Muscle layer of duodenum (tissue), 2 donors: ENCODE data around the gene EPYC.

Source experiments
- H3K27ac ChIP-seq: one replicate; pipeline ENCODE4 v1.7.0; 2013; ENCODE audit warnings: mild to moderate bottlenecking, low read length
- H3K27me3 ChIP-seq: one replicate; pipeline ENCODE4 v1.7.0; 2013; ENCODE audit warnings: low read depth, mild to moderate bottlenecking, control low read depth, low read length
- H3K36me3 ChIP-seq, 2 donors: one replicate each; pipeline ENCODE4 v1.7.0; 2013; ENCODE audit warnings: low read length in 2 of 2, control low read depth in 1 of 2, mild to moderate bottlenecking in 1 of 2; ENCODE audit not compliant: insufficient read depth in 2 of 2, control insufficient read depth in 1 of 2
- H3K4me1 ChIP-seq, 2 donors: one replicate each; pipeline ENCODE4 v1.7.0; 2013; ENCODE audit warnings: low read length in 2 of 2, mild to moderate bottlenecking in 2 of 2, control low read depth in 1 of 2, moderate library complexity in 1 of 2; ENCODE audit not compliant: insufficient read depth in 2 of 2, control insufficient read depth in 1 of 2
- H3K4me3 ChIP-seq, 2 donors: one replicate each; pipeline ENCODE4 v1.7.0; 2013; ENCODE audit warnings: low read length in 2 of 2, low read depth in 1 of 2, mild to moderate bottlenecking in 1 of 2
- H3K9me3 ChIP-seq, 2 donors: one replicate each; pipeline ENCODE4 v1.7.0; 2013; ENCODE audit warnings: low read length in 2 of 2, control low read depth in 1 of 2, mild to moderate bottlenecking in 1 of 2; ENCODE audit not compliant: control insufficient read depth in 1 of 2
- donor health status: healthy.

The EPYC gene

GRCh38 chr12:91017511-91018263 is 12.9 kb upstream of the EPYC start:
- Histone ChIP-seq H3K27me3 (no peaks in the 10 kb centered on the region), H3K36me3 (no peaks in the 10 kb centered on the region), H3K9me3 (no peaks in the 10 kb centered on the region), H3K27ac (no peak overlapping the region), H3K4me3 (no peak overlapping the region), H3K4me1 (no peaks in the 10 kb centered on the region)

DNA sequence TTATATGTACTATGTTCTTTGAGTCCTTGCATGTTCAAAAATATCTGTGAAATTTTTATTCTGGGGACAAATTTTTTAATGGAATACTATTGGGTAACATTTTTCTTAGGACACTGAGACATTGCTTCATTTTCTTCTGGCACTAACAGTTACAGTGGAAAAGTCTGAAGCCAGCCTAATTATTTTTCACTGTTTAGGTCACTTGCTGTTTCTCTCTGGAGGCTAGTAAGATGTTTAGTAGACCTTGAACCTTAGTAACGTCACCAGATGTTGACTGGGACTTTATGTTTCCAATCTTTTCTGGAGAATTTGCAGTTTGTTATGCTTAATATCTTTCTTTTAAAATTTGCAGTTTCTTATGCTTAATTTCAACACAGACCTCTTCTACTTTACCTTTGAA is 12.3 kb upstream of the EPYC start:
- H3K36me3 ChIP-seq, result no peaks in the 10 kb centered on the region
- H3K9me3 ChIP-seq, result no peaks in the 10 kb centered on the region
- H3K27ac ChIP-seq, result no peak overlapping the region
- H3K4me1 ChIP-seq, result no peaks in the 10 kb centered on the region
- H3K4me3 ChIP-seq, result no peak overlapping the region
- no peaks in the 10 kb centered on the region for H3K27me3 ChIP-seq

- no peaks in the 10 kb centered on the region for H3K36me3 ChIP-seq
- no peaks in the 10 kb centered on the region for H3K9me3 ChIP-seq
- H3K4me3 ChIP-seq, result no peak overlapping the region
- H3K4me1 ChIP-seq, result no peaks in the 10 kb centered on the region
- no peak overlapping the region for H3K27ac ChIP-seq
- H3K27me3 ChIP-seq, result no peaks in the 10 kb centered on the region
Observed at GRCh38 chr12:91009319-91009950, 4.7 kb upstream of the EPYC start.

GRCh38 chr12:91007531-91008290 is 2.9 kb upstream of the EPYC start:
- H3K27ac ChIP-seq, result no peak overlapping the region
- no peaks in the 10 kb centered on the region for H3K9me3 ChIP-seq
- no peaks in the 10 kb centered on the region for H3K4me1 ChIP-seq
- H3K36me3 ChIP-seq, result no peaks in the 10 kb centered on the region
- H3K4me3 ChIP-seq, result no peak overlapping the region
- H3K27me3 ChIP-seq, result no peaks in the 10 kb centered on the region

DNA sequence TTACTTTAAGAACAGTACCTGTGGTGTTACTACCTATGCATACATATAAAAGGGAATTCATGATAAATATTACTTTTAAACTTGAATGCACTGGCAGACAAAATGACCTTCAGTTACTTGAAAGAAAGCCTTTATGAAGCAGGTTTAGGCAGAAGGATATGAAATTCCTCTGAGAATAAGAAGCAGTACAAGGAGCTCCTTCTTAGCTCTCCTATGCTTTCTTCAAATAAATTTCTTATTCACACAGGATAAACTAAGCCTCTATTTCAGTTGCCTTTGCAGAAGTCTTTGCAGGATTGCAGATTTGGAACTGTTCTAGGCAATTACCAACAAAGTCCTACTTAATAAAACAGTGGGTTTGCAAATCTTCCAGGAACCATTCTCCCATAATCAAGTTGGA is 1.0 kb downstream of the EPYC start:
- Histone ChIP-seq H3K9me3 (no peaks in the 10 kb centered on the region), H3K27ac (no peak overlapping the region), H3K4me1 (no peaks in the 10 kb centered on the region), H3K4me3 (no peak overlapping the region), H3K27me3 (no peaks in the 10 kb centered on the region), H3K36me3 (no peaks in the 10 kb centered on the region)

- no peaks in the 10 kb centered on the region for H3K36me3 ChIP-seq
- no peaks in the 10 kb centered on the region for H3K9me3 ChIP-seq
- no peak overlapping the region for H3K4me3 ChIP-seq
- H3K4me1 ChIP-seq, result no peaks in the 10 kb centered on the region
- H3K27me3 ChIP-seq, result no peaks in the 10 kb centered on the region
- H3K27ac ChIP-seq, result no peak overlapping the region
Observed at GRCh38 chr12:91001306-91001705, 3.5 kb downstream of the EPYC start.

DNA sequence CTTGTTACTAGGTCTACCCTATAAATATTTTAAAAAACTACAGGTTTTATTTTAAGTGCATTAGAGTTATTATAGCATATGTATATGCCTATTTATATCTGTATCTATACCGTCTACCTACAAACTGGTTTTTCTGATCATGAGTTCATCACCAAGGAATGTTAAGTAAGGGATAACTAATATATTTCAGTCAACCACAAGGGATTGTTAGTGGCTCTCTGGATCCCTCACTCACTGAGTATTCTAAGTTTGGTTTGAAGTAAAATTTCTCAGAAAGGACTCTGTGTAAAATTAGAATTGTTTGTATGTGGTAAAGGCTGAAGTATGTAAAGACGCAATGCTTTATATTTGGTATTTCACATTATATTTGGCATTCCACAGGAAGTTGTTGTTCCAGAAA is 4.8 kb downstream of the EPYC start:
- Histone ChIP-seq H3K9me3 (no peaks in the 10 kb centered on the region), H3K4me3 (no peak overlapping the region), H3K4me1 (no peaks in the 10 kb centered on the region), H3K27me3 (no peaks in the 10 kb centered on the region), H3K27ac (no peak overlapping the region), H3K36me3 (no peaks in the 10 kb centered on the region)

GRCh38 chr12:90999527-90999926 is 5.2 kb downstream of the EPYC start:
- Histone ChIP-seq H3K27me3 (no peaks in the 10 kb centered on the region), H3K27ac (no peak overlapping the region), H3K36me3 (no peaks in the 10 kb centered on the region), H3K4me3 (no peak overlapping the region), H3K9me3 (no peaks in the 10 kb centered on the region), H3K4me1 (no peaks in the 10 kb centered on the region)

GRCh38 chr12:90995010-90995409 is 9.8 kb downstream of the EPYC start:
- H3K9me3 ChIP-seq, result no peaks in the 10 kb centered on the region
- no peak overlapping the region for H3K27ac ChIP-seq
- H3K4me3 ChIP-seq, result no peak overlapping the region
- no peaks in the 10 kb centered on the region for H3K4me1 ChIP-seq
- H3K36me3 ChIP-seq, result no peaks in the 10 kb centered on the region
- H3K27me3 ChIP-seq, result no peaks in the 10 kb centered on the region

GRCh38 chr12:90991952-90992465 is 12.8 kb downstream of the EPYC start:
- Histone ChIP-seq H3K27me3 (no peaks in the 10 kb centered on the region), H3K4me1 (no peaks in the 10 kb centered on the region), H3K27ac (no peak overlapping the region), H3K4me3 (no peak overlapping the region), H3K36me3 (no peaks in the 10 kb centered on the region), H3K9me3 (no peaks in the 10 kb centered on the region)

GRCh38 chr12:90990611-90991010 is 14.2 kb downstream of the EPYC start:
- H3K27ac ChIP-seq, result no peak overlapping the region
- H3K4me3 ChIP-seq, result no peak overlapping the region
- H3K4me1 ChIP-seq, result no peaks in the 10 kb centered on the region
- H3K27me3 ChIP-seq, result no peaks in the 10 kb centered on the region
- no peaks in the 10 kb centered on the region for H3K36me3 ChIP-seq
- H3K9me3 ChIP-seq, result peaks cover 0 to 6% of the 10 kb centered on the region in 2 donors
